Fibroblast of lung (primary cell): ENCODE results near the gene ZNG1C. TPM values are rescaled to one million over a fixed set of nuclear protein-coding genes. Genes with fewer than 3 reads are reported as not detected.
"Not testable (repeated sequence)": the region's sequence is repeated elsewhere in the genome, so short reads cannot be mapped to it uniquely, and the experiment has no call there.

Experiments used
- DNase-seq, 2 donors: peaks; one replicate each; pipeline versions ENCODE4 v3.0.0 to v3.0.0-alpha.2; 2010; ENCODE audit warnings: low read depth in 2 of 2
- H2AFZ ChIP-seq: 2 replicates; pipeline ENCODE4 v1.5.1; 2012; ENCODE audit warnings: low read length, control low read depth, inconsistent platforms
- H3K27ac ChIP-seq: 2 replicates; pipeline ENCODE4 v1.5.1; 2011; ENCODE audit warnings: low read length, control low read depth; ENCODE audit not compliant: insufficient read depth
- H3K27me3 ChIP-seq: 2 replicates; pipeline ENCODE4 v1.5.1; 2011; ENCODE audit warnings: mild to moderate bottlenecking, low read length; ENCODE audit not compliant: control insufficient read depth, insufficient read depth
- H3K36me3 ChIP-seq: 2 replicates; pipeline ENCODE4 v1.5.1; 2011; ENCODE audit warnings: low read length; ENCODE audit not compliant: control insufficient read depth, insufficient read depth
- H3K4me1 ChIP-seq: 2 replicates; pipeline ENCODE4 v1.5.1; 2011; ENCODE audit warnings: low read length; ENCODE audit not compliant: control insufficient read depth, insufficient read depth; ENCODE audit errors: extremely low read depth
- H3K4me2 ChIP-seq: 2 replicates; pipeline ENCODE4 v1.5.1; 2011; ENCODE audit warnings: low read length, control low read depth; ENCODE audit not compliant: insufficient read depth; ENCODE audit errors: extremely low read depth
- H3K4me3 ChIP-seq, 4 experiments: fragments of 200-600 bp in 1 of 4; sonication (generic) in 1 of 4; replicated peaks in 1 of 4; 2 replicates each; pipeline ENCODE4 v1.5.1; 2011 to 2016; ENCODE audit warnings: low read length in 4 of 4, low read depth in 3 of 4, mild to moderate bottlenecking in 3 of 4, control low read depth in 2 of 4, inconsistent platforms in 1 of 4, mixed read lengths in 1 of 4; ENCODE audit not compliant: insufficient read depth in 1 of 4; ENCODE audit errors: control extremely low read depth in 1 of 4
- H3K79me2 ChIP-seq: 2 replicates; pipeline ENCODE4 v1.5.1; 2012; ENCODE audit warnings: mild to moderate bottlenecking, low read length, inconsistent platforms; ENCODE audit not compliant: control insufficient read depth, insufficient read depth
- H3K9ac ChIP-seq: 2 replicates; pipeline ENCODE4 v1.5.1; 2011; ENCODE audit warnings: mild to moderate bottlenecking, low read length, control low read depth; ENCODE audit not compliant: insufficient read depth
- H3K9me3 ChIP-seq: 2 replicates; pipeline ENCODE4 v1.5.1; 2012; ENCODE audit warnings: low read depth, low read length; ENCODE audit not compliant: control insufficient read depth, insufficient read depth
- H4K20me1 ChIP-seq: 2 replicates; pipeline ENCODE4 v1.5.1; 2011; ENCODE audit warnings: low read length; ENCODE audit not compliant: control insufficient read depth, insufficient read depth; ENCODE audit errors: extremely low read depth
- polyA plus RNA-seq, 2 donors: library from polyadenylated mRNA; depleted of rRNA in 1 of 2; stranded (reverse) in 1 of 2; unstranded in 1 of 2; fragments of >200 nt; gene quantifications; 2 replicates each; pipeline ENCODE4 v1.2.1, GENCODE V29; 2011 to 2012; ENCODE audit warnings: missing spikeins in 1 of 2
- total RNA-seq: library from RNA; depleted of rRNA; stranded (reverse); fragments of >200 nt; gene quantifications from 2 replicates; pipeline ENCODE4 v1.2.1, GENCODE V29; 2014

ZNG1C gene
- total and polyA plus RNA-seq, 2 donors (not counting 1 experiment from before 2014, with no cell fraction given), result 15.9 to 26.1 TPM

DNA sequence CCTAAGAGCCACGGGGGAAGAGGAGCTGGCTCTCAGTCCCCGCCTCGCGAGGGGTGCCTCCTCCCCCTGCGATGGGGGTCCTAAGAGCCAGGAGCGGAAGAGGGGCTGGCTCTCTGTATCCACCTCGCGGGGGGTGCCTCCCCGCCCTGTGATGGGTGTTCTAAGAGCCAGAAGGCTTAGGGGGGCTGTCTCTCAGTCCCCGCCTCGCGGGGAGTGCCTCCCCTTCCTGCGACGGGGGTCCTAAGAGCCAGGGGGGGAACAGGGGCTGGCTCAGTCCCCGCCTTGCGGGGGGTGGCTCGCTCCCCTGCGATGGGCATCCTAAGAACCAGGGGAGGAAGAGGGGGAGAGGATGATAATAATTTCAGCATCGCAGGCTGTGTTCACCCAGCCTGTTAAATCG is 82.7 kb downstream of the ZNG1C start:
- not testable (repeated sequence) for H3K4me1 ChIP-seq, H3K27me3 ChIP-seq, H3K27ac ChIP-seq, H2AFZ ChIP-seq, H3K9ac ChIP-seq, DNase-seq, H3K4me3 ChIP-seq, H3K4me2 ChIP-seq, H3K36me3 ChIP-seq, H3K79me2 ChIP-seq, H3K9me3 ChIP-seq, H4K20me1 ChIP-seq

DNA sequence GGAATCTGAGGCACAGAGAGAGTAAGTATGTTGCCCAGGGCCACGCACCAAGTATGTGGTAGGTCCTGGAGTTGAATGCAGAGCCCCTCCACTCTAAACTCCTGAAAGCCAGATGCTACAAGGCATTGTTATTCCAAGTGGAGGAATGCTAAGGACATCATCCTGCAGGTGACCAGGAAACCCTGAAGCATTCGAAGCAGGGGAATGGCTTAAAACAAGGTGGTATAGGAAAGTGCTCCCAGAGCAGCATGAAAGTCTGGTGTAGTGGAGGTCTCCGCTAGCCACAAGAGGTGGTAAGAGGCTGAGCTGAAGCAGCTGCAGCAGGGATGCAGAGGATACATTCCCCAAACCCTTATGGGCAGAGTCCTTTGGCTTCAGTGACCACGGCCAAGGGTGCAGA is 87.3 kb downstream of the ZNG1C start:
- not testable (repeated sequence) for H3K27ac ChIP-seq, H3K27me3 ChIP-seq, H3K36me3 ChIP-seq, H2AFZ ChIP-seq, H3K9ac ChIP-seq, H3K4me3 ChIP-seq, H4K20me1 ChIP-seq, H3K79me2 ChIP-seq, H3K4me2 ChIP-seq, H3K9me3 ChIP-seq, H3K4me1 ChIP-seq, DNase-seq

DNA sequence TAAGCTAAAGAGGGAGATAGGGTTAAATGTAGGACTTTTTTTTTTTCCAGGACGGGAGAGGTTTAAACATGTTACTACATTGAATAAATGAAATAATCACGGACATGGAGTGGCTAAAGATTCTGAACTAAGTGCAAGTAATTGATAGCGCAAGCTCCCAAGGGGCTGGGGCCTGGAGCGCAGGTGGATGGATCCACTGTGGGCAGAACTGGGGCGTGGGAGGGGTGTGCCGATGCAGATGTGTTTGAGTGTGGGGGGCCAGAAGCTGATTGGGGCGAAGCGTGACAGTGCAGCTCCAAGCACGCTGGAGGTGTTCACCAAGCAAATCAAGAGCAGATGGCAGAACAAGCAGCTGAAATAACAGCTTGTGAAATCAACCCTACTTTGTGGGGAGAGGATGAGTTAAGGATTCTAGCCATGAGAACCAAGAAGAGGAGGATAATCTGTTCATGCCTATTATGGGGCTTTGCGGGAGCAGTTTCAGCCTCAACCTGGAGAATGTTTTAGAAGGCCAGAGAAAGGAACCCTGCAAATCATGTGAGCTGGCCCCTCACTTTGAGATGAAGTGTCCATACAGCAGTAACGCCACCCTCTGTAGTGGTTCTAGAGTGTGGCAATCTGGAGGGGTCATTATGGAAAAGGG is 88.9 kb downstream of the ZNG1C start:
- H3K79me2 ChIP-seq, DNase-seq: not testable (repeated sequence)

GRCh38 chr9:68332122-68332521 is 90.3 kb downstream of the ZNG1C start:
- H3K27ac ChIP-seq, H3K36me3 ChIP-seq, H3K4me1 ChIP-seq, H2AFZ ChIP-seq, DNase-seq, H3K9ac ChIP-seq, H3K9me3 ChIP-seq, H3K27me3 ChIP-seq, H3K4me2 ChIP-seq, H3K79me2 ChIP-seq, H3K4me3 ChIP-seq, H4K20me1 ChIP-seq: not testable (repeated sequence)

More for the DNA sequence above, 88.9 kb downstream of the ZNG1C start:
- H2AFZ ChIP-seq, H3K4me2 ChIP-seq, H3K4me3 ChIP-seq, H3K9ac ChIP-seq, H3K4me1 ChIP-seq, H4K20me1 ChIP-seq, H3K27ac ChIP-seq, H3K9me3 ChIP-seq, H3K36me3 ChIP-seq, H3K27me3 ChIP-seq: not testable (repeated sequence)

DNA sequence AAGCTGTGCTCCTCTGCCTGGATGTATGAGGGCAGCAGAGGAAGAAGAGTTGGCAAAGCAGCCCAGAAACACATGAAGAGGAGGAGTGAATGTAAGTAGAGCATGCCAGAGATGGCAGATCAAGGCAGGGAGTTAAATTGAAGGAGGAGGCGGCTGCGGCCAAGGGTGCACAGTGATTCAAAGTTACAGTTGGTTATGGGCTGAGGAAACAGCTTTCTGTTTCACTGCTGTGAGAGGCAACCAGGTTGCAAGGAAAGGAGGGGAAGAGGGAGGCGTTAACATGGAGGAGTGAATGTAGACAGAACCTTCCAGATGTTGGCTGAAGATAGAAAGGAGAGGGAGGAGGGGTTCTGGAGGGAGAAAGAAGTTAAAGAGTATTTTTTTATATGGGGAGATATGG is 94.2 kb downstream of the ZNG1C start:
- H3K27ac ChIP-seq, H4K20me1 ChIP-seq, H3K4me3 ChIP-seq, H3K4me2 ChIP-seq, H3K79me2 ChIP-seq, H3K9me3 ChIP-seq, H3K27me3 ChIP-seq, H3K4me1 ChIP-seq, H2AFZ ChIP-seq, H3K36me3 ChIP-seq, H3K9ac ChIP-seq, DNase-seq: not testable (repeated sequence)

GRCh38 chr9:68336639-68337339 is 95.0 kb downstream of the ZNG1C start:
- H4K20me1 ChIP-seq, H3K27me3 ChIP-seq, H3K4me1 ChIP-seq, H3K27ac ChIP-seq, H3K9me3 ChIP-seq, DNase-seq, H3K9ac ChIP-seq, H3K4me2 ChIP-seq, H2AFZ ChIP-seq, H3K79me2 ChIP-seq, H3K4me3 ChIP-seq, H3K36me3 ChIP-seq: not testable (repeated sequence)

- not testable (repeated sequence) for H3K4me2 ChIP-seq, H4K20me1 ChIP-seq, H3K9ac ChIP-seq, H3K79me2 ChIP-seq, H2AFZ ChIP-seq, H3K36me3 ChIP-seq, DNase-seq, H3K27ac ChIP-seq, H3K4me1 ChIP-seq, H3K4me3 ChIP-seq, H3K9me3 ChIP-seq, H3K27me3 ChIP-seq
Observed at GRCh38 chr9:68338000-68338399, 96.2 kb downstream of the ZNG1C start.
